IMR-90 (cell line): ENCODE measurements around the gene CIAO3. TPM values are rescaled to one million over a fixed set of nuclear protein-coding genes. Genes with fewer than 3 reads are reported as not detected.

Experiments used
- ATAC-seq: fragments of 200-7000 bp; cut with Tn5 transposase; 2 replicates; pipeline ENCODE4 v1.9.1; 2020; ENCODE audit warnings: low read depth, mild to moderate bottlenecking, moderate library complexity
- BruUV-seq: library from RNA; stranded (reverse); fragments of 400-500 nt; replicated peaks from 2 replicates; lab custom pipeline; 2021; lab: Mats Ljungman, UMichigan
- CTCF ChIA-PET: fragments of 300-600 bp; formaldehyde crosslinking; extraction: SDS; loops from one replicate; lab custom pipeline; 2021; ENCODE audit warnings: antibody characterized with exemption; lab: Yijun Ruan, JAX
- POLR2A ChIA-PET: fragments of 300-600 bp; sonication (Branson Sonifier 250); formaldehyde crosslinking; loops from one replicate; lab custom pipeline; 2022; ENCODE audit warnings: antibody characterized with exemption; ENCODE audit not compliant: unreplicated experiment; lab: Charles Lee
- DNase-seq: peaks from one replicate; pipeline ENCODE4 v3.0.0; 2013
- H2AFZ ChIP-seq: replicated peaks from 2 replicates; pipeline ENCODE3; 2013; ENCODE audit warnings: low read length, mild to moderate bottlenecking; ENCODE audit not compliant: poor library complexity
- H2AK5ac ChIP-seq: 2 replicates; pipeline ENCODE4 v1.6.1; 2013; ENCODE audit warnings: low read depth, low read length, inconsistent platforms
- H2AK9ac ChIP-seq: replicated peaks from 2 replicates; pipeline ENCODE3; 2013; ENCODE audit warnings: mild to moderate bottlenecking, low read depth, low read length, moderate library complexity; ENCODE audit not compliant: poor library complexity
- H2BK120ac ChIP-seq: 2 replicates; pipeline ENCODE4 v1.6.1; 2013; ENCODE audit warnings: low read depth, low read length, inconsistent platforms
- H2BK15ac ChIP-seq: 3 replicates; pipeline ENCODE4 v1.6.1; 2013; ENCODE audit warnings: low read depth, low read length, inconsistent platforms
- H2BK20ac ChIP-seq: 2 replicates; pipeline ENCODE4 v1.6.1; 2013; ENCODE audit warnings: low read depth, mild to moderate bottlenecking, inconsistent platforms, low read length, moderate library complexity
- H2BK5ac ChIP-seq: 2 replicates; pipeline ENCODE4 v1.6.1; 2013; ENCODE audit warnings: mild to moderate bottlenecking, low read depth, low read length, inconsistent platforms; ENCODE audit not compliant: poor library complexity, severe bottlenecking
- H3K14ac ChIP-seq: replicated peaks from 2 replicates; pipeline ENCODE4 v1.6.1; 2013; ENCODE audit warnings: low read depth, low read length, inconsistent platforms
- H3K18ac ChIP-seq: 2 replicates; pipeline ENCODE4 v1.6.1; 2013; ENCODE audit warnings: low read depth, low read length, control low read depth
- H3K23ac ChIP-seq: 2 replicates; pipeline ENCODE4 v1.6.1; 2013; ENCODE audit warnings: low read depth, low read length, inconsistent platforms
- H3K27ac ChIP-seq: 2 replicates; pipeline ENCODE4 v1.5.1; 2013; ENCODE audit warnings: mild to moderate bottlenecking, control low read depth, low read length; ENCODE audit not compliant: insufficient read depth
- H3K27me3 ChIP-seq: 2 replicates; pipeline ENCODE4 v1.6.1; 2013; ENCODE audit warnings: low read length; ENCODE audit not compliant: control insufficient read depth, insufficient read depth
- H3K36me3 ChIP-seq: 2 replicates; pipeline ENCODE4 v1.6.1; 2013; ENCODE audit warnings: low read length, mixed read lengths; ENCODE audit not compliant: control insufficient read depth, insufficient read depth
- H3K4ac ChIP-seq: 2 replicates; pipeline ENCODE4 v1.6.1; 2013; ENCODE audit warnings: low read depth, low read length, inconsistent platforms
- H3K4me1 ChIP-seq: 2 replicates; pipeline ENCODE4 v1.6.1; 2013; ENCODE audit warnings: low read length, mixed read lengths; ENCODE audit not compliant: control insufficient read depth, insufficient read depth
- H3K4me2 ChIP-seq: 2 replicates; pipeline ENCODE4 v1.6.1; 2013; ENCODE audit warnings: low read depth, mild to moderate bottlenecking, control low read depth, low read length, moderate library complexity
- H3K4me3 ChIP-seq: 2 replicates; pipeline ENCODE4 v1.5.1; 2013; ENCODE audit warnings: low read depth, mild to moderate bottlenecking, control low read depth, low read length, moderate library complexity; ENCODE audit not compliant: insufficient read depth
- H3K56ac ChIP-seq: 2 replicates; pipeline ENCODE4 v1.6.1; 2013; ENCODE audit warnings: low read length, inconsistent platforms; ENCODE audit not compliant: insufficient read depth; ENCODE audit errors: extremely low read depth
- H3K79me1 ChIP-seq, 2 experiments: 2 replicates each; pipeline ENCODE4 v1.6.1; 2013; ENCODE audit warnings: low read length in 2 of 2, inconsistent platforms in 1 of 2, low read depth in 1 of 2
- H3K9ac ChIP-seq: 2 replicates; pipeline ENCODE4 v1.6.1; 2013; ENCODE audit warnings: low read depth, low read length, control low read depth
- H3K9me1 ChIP-seq: 2 replicates; pipeline ENCODE4 v1.6.1; 2013; ENCODE audit warnings: low read length, inconsistent platforms; ENCODE audit not compliant: insufficient read depth
- H3K9me3 ChIP-seq: 2 replicates; pipeline ENCODE4 v1.6.1; 2013; ENCODE audit warnings: low read length; ENCODE audit not compliant: control insufficient read depth, insufficient read depth
- H4K20me1 ChIP-seq: 2 replicates; pipeline ENCODE4 v1.6.1; 2013; ENCODE audit warnings: low read length, inconsistent platforms; ENCODE audit not compliant: insufficient read depth
- H4K5ac ChIP-seq: 2 replicates; pipeline ENCODE4 v1.6.1; 2013; ENCODE audit warnings: mild to moderate bottlenecking, low read depth, low read length, control low read depth
- H4K8ac ChIP-seq, 2 experiments: 2 replicates each; pipeline ENCODE4 v1.6.1; 2013; ENCODE audit warnings: low read depth in 2 of 2, low read length in 2 of 2, control low read depth in 1 of 2, inconsistent platforms in 1 of 2
- H4K91ac ChIP-seq: 2 replicates; pipeline ENCODE4 v1.6.1; 2013; ENCODE audit warnings: low read depth, low read length, inconsistent platforms; ENCODE audit not compliant: insufficient read depth
- CTCF ChIP-seq: conservative IDR thresholded peaks from 2 replicates; pipeline ENCODE4 v1.5.1; 2012; ENCODE audit warnings: mild to moderate bottlenecking, low read depth, low read length, improper control_type of control experiment
- FOS ChIP-seq: fragments of 150-350 bp; IDR thresholded peaks from 2 replicates; pipeline ENCODE4 v1.6.1; 2016; ENCODE audit warnings: low read depth, low read length
- MAZ ChIP-seq: IDR thresholded peaks from 2 replicates; pipeline ENCODE4 v1.6.1; 2012; ENCODE audit warnings: low read depth, mild to moderate bottlenecking, low read length, improper control_type of control experiment, moderate library complexity, borderline replicate concordance
- MXI1 ChIP-seq: IDR thresholded peaks from 2 replicates; pipeline ENCODE4 v1.6.1; 2012; ENCODE audit warnings: low read depth, mild to moderate bottlenecking, low read length, moderate library complexity, borderline replicate concordance
- NFE2L2 ChIP-seq: fragments of 150-350 bp; IDR thresholded peaks from 2 replicates; pipeline ENCODE4 v1.6.1; 2016; ENCODE audit warnings: low read depth, mild to moderate bottlenecking, low read length
- POLR2A ChIP-seq: IDR thresholded peaks from 2 replicates; pipeline ENCODE4 v1.6.1; 2012; ENCODE audit warnings: mild to moderate bottlenecking, low read depth, low read length
- RAD21 ChIP-seq: IDR thresholded peaks from 2 replicates; pipeline ENCODE4 v1.6.1; 2012; ENCODE audit warnings: low read length, improper control_type of control experiment
- SMC3 ChIP-seq: fragments of 150-350 bp; IDR thresholded peaks from 2 replicates; pipeline ENCODE4 v1.6.1; 2016; ENCODE audit warnings: low read depth, mild to moderate bottlenecking, antibody characterized with exemption, low read length, moderate library complexity
- WGBS, 2 experiments: methylation state at CpG; one replicate each; pipeline versions ENCODE4 v1.1.5 to v1.1.7; 2013; ENCODE audit warnings: missing lambda C conversion rate in 2 of 2; ENCODE audit not compliant: insufficient read length in 1 of 2; ENCODE audit errors: extremely low coverage in 2 of 2; 5-methylcytosine and 5-hydroxymethylcytosine counted together
- dilution Hi-C: fragments of 300-500 bp; cut with HindIII; formaldehyde crosslinking; loops from one replicate; pipeline ENCODE4 v1.14.3; 2018; ENCODE audit warnings: low sequenced_read_pairs; ENCODE audit not compliant: unreplicated experiment
- in situ Hi-C: fragments of 300-500 bp; cut with MboI; formaldehyde crosslinking; loops from 3 replicates; pipeline ENCODE4 v1.14.3; 2019; ENCODE audit warnings: low sequenced_read_pairs, inconsistent platforms, mixed read lengths
- intact Hi-C: fragments of 100-400 bp; cut with micrococcal nuclease; formaldehyde crosslinking; loops from 2 replicates; pipeline ENCODE4 v1.10.0; 2022
- polyA plus RNA-seq, 3 experiments: library from polyadenylated mRNA; depleted of rRNA; stranded (reverse); fragments of >200 nt; gene quantifications; 2 replicates each; pipeline ENCODE4 v1.2.3, GENCODE V29; 2012; ENCODE audit warnings: low replicate concordance in 1 of 3
- total RNA-seq: library from RNA; depleted of rRNA; stranded (reverse); fragments of >200 nt; gene quantifications from 2 replicates; pipeline ENCODE4 v1.2.3, GENCODE V29; 2012
- TF ChIP-seq, protein P1 (sequence below): fragments of 150-350 bp; IDR thresholded peaks from 2 replicates; pipeline ENCODE4 v1.6.1; 2017; ENCODE audit warnings: mild to moderate bottlenecking, antibody characterized with exemption, low read length, low read depth

Gene CIAO3
- total and polyA plus RNA-seq, 2 of the 4 experiments (the other 2 are of a cell fraction) = 17.0 to 20.2 TPM

GRCh38 chr16:785563-786535 lies 45.1 kb upstream of the CIAO3 start:
- H2BK5ac ChIP-seq = no peak overlapping the region
- no peak overlapping the region for H3K23ac ChIP-seq
- peaks cover 10% of the 10 kb centered on the region; the same call in 1 of the 2 replicates for H3K36me3 ChIP-seq
- 0 out of 2 replicates have a peak, but pooled peaks have one; percentile 7 for ATAC-seq
- peak overlapping the region; percentile 23 for H2AFZ ChIP-seq
- no peak overlapping the region for H4K8ac ChIP-seq
- H3K27me3 ChIP-seq = peaks cover 4% of the 10 kb centered on the region; the same call in 1 of the 2 replicates
- CTCF ChIA-PET = interaction anchor here (0.6 to 0.7 kb wide), 2 partner anchors 43 to 74 kb away, joined by 3 read pairs; no protein-coding TSS in a partner anchor
- H4K20me1 ChIP-seq = peaks cover 25% of the 10 kb centered on the region
- dilution Hi-C loops (no loop called here), intact Hi-C loops (loop anchor here (5.0 kb wide), 2 partner anchors 44 to 59 kb away; partner anchors contain the start of genes CCDC78, CIAO3 and HAGHL), in situ Hi-C loops (loop anchor here (5.0 kb wide), 1 partner anchor 74 kb away; no protein-coding TSS in a partner anchor)
- no TSS peak for BruUV-seq
- H3K56ac ChIP-seq = no peak overlapping the region
- no peak overlapping the region for H3K14ac ChIP-seq
- no peak overlapping the region for H3K9ac ChIP-seq
- H3K18ac ChIP-seq = no peak overlapping the region
- no peak overlapping the region for H3K4me2 ChIP-seq
- no peak overlapping the region for H4K91ac ChIP-seq
- no peak overlapping the region for H2BK120ac ChIP-seq
- peak overlapping the region; percentile 28 for H2AK9ac ChIP-seq
- no peaks in the 10 kb centered on the region for H3K9me3 ChIP-seq
- no peak overlapping the region for H3K4ac ChIP-seq
- no peak overlapping the region for H2BK20ac ChIP-seq
- no peaks in the 10 kb centered on the region for H3K9me1 ChIP-seq
- H3K4me1 ChIP-seq = peaks cover 15% of the 10 kb centered on the region; the same call in 1 of the 2 replicates
- no peak overlapping the region for H2AK5ac ChIP-seq
- peak; percentile 37 for DNase-seq
- peak; percentile 72 for TF ChIP-seq CTCF
- 0 out of 2 replicates have a peak, but pooled peaks have one; percentile 10 for TF ChIP-seq MXI1
- no peak for TF ChIP-seq MAZ
- TF ChIP-seq, protein P1, sequence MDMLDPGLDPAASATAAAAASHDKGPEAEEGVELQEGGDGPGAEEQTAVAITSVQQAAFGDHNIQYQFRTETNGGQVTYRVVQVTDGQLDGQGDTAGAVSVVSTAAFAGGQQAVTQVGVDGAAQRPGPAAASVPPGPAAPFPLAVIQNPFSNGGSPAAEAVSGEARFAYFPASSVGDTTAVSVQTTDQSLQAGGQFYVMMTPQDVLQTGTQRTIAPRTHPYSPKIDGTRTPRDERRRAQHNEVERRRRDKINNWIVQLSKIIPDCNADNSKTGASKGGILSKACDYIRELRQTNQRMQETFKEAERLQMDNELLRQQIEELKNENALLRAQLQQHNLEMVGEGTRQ = peak; percentile 10; the same call in 1 of the 2 replicates
- TF ChIP-seq RAD21 = peak; percentile 77
- TF ChIP-seq NFE2L2 = no peak
- no peak for TF ChIP-seq FOS
- peak; percentile 80 for TF ChIP-seq SMC3
- no peak for TF ChIP-seq POLR2A
- no peak overlapping the region for H3K27ac ChIP-seq
- H3K4me3 ChIP-seq = no peak overlapping the region
- H2BK15ac ChIP-seq = no peak overlapping the region
- POLR2A ChIA-PET = interaction anchor here (0.6 kb wide), 1 partner anchor 12 kb away, joined by 23 read pairs; no protein-coding TSS in a partner anchor
- WGBS, 2 experiments = 67% methylated on average over 32 of the region's 58 CpGs; no CpG with 5 or more reads in 1 of the 2 experiments
- H3K79me1 ChIP-seq = peaks cover 4 to 35% of the 10 kb centered on the region in 2 experiments; a peak in 2 of 4 replicates
- H4K5ac ChIP-seq = no peak overlapping the region
